ENCODE results near the gene INPP5J. TPM values are rescaled to one million over a fixed set of nuclear protein-coding genes. Genes with fewer than 3 reads are reported as not detected.

The INPP5J gene
- total and polyA plus RNA-seq, 10 of the 15 experiments (the other 5 are each of a cell fraction or from before 2014, with no cell fraction given): 0.18 to 2.8 (median 1.5) TPM; not detected in 1

DNA sequence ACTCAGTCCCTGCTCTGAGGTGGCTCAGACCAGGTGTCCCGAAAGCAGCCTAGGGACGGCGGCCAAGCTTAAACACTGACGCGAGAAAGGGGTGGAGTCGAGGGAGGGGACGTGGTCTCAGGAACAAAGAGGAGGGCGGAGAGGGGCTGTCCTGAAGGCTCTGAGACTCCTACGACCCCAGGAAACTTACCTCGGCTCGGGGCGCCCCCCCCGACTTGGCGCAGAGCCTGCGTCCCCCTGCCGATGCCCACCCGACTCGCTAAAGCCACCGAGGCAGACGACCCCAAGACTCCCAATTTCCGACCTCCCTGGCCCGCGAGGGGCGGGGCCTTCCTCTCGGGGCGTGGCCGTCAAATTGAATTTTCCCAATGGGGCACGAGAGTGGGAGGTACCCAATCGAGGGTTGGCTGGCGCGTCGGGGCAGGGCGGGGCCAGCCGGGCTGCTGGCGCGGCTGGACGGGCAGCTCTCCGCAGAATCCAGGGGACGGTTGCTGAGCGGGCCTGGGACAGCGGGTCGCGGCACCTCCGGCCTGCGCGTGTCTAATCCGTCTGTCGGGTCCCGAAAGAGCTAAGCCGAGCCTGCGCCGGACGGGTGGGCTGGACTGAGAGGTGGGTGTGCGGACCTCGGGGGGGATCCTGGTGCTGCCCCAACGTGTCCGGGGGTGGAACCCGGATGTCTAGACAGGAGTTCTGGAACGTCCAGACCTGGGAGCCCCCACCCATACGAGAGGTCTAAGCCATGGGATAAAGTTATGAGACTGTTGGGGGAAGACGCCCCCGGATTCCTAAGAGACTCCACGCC, 41.7 kb upstream of the INPP5J start, which contains the start of gene SMTN:
SMTN (plus strand) TSS at position 471 of the 802 bp plus-strand sequence. CDS start 1,941 bp downstream, outside the sequence.
- H3K4me1 ChIP-seq (ENCODE audit: control insufficient read depth, insufficient read depth, low read length): peaks cover 28% of the 10 kb centered on the region
- POLR2A ChIA-PET: interaction anchor here (0.6 to 1.3 kb wide), 3 partner anchors 112 to 209 kb away, joined by 3 to 5 read pairs (median 3); partner anchors contain the start of gene TUG1
- BruUV-seq (replicated peaks): no TSS peak
- H3K4me2 ChIP-seq (ENCODE audit: control insufficient read depth, insufficient read depth): peak within 1 kb of the TSS; percentile 98
- peak within 1 kb of the TSS; percentile 80 for H3K4me3 ChIP-seq
- in situ Hi-C loops (cut with MboI): loop anchor here (5.0 kb wide), 1 partner anchor 114 kb away; the partner anchor contains the start of genes MORC2 and TUG1
- ATAC-seq (peak; percentile 74), FAIRE-seq (peak; percentile 91), DNase-seq (ENCODE audit: low read depth, low spot score) (peak; percentile 56)
- no peaks in the 10 kb centered on the region for H3K27me3 ChIP-seq (replicated peaks in 1 of 2; ENCODE audit: control insufficient read depth in 2 of 2, insufficient read depth in 2 of 2, low read length in 1 of 2)
- WGBS (ENCODE audit: insufficient coverage, insufficient replicate concordance, low lambda C conversion rate, missing lambda C conversion rate): under 1% methylated on average over 63 of the region's 63 CpGs
- peaks cover 11% of the 10 kb centered on the region for H3K79me2 ChIP-seq (ENCODE audit: control insufficient read depth, insufficient read depth, low read length)
- H3K9ac ChIP-seq (ENCODE audit: control insufficient read depth, insufficient read depth, low read length): peak within 1 kb of the TSS; percentile 75
- RAD21 ChIA-PET (ENCODE audit: unreplicated experiment): interaction anchor here (0.6 to 1.2 kb wide), 5 partner anchors 26 to 447 kb away, joined by 3 to 6 read pairs (median 4); partner anchors contain the start of genes MORC2, SELENOM and TUG1
- no peaks in the 10 kb centered on the region for H3K9me3 ChIP-seq (replicated peaks; ENCODE audit: control insufficient read depth, insufficient read depth, low read length)
- H3K27ac ChIP-seq (ENCODE audit: control insufficient read depth, insufficient read depth): peak within 1 kb of the TSS; percentile 71
- SMC1A ChIA-PET (ENCODE audit: uncharacterized antibody, unreplicated experiment): interaction anchor here (1.1 to 1.4 kb wide), 2 partner anchors 107 to 112 kb away, joined by 3 to 4 read pairs; partner anchors contain the start of genes MORC2 and TUG1
- CTCF ChIA-PET: interaction anchor here (0.6 to 7.9 kb wide), 5 partner anchors 17 to 318 kb away, joined by 3 to 59 read pairs (median 4); no protein-coding TSS in a partner anchor
- intact Hi-C loops (cut with micrococcal nuclease; ENCODE audit: unreplicated experiment): loop anchor here (5.0 to 10.0 kb wide), 4 partner anchors 109 to 446 kb away; partner anchors contain the start of genes PIK3IP1 and SLC35E4
- no peaks in the 10 kb centered on the region for H3K36me3 ChIP-seq (ENCODE audit: control insufficient read depth in 2 of 2, insufficient read depth in 2 of 2, low read length in 1 of 2)
- H2AFZ ChIP-seq (ENCODE audit: control insufficient read depth, low read depth, low read length): peak within 1 kb of the TSS; percentile 95
- no peaks in the 10 kb centered on the region for H4K20me1 ChIP-seq (ENCODE audit: control insufficient read depth, insufficient read depth)
- TF ChIP-seq NRF1 (conservative IDR thresholded peaks at IDR 0.05; ENCODE audit: low read depth, low read length): no peak
- TF ChIP-seq IRF4 (IDR thresholded peaks at IDR 0.05; ENCODE audit: low read depth, low read length): no peak
- no peak for TF ChIP-seq PAX5 (IDR thresholded peaks at IDR 0.05; ENCODE audit: borderline replicate concordance, low read depth, low read length)
- no peak for TF ChIP-seq CBX5 (IDR thresholded peaks at IDR 0.05; ENCODE audit: low read depth)
- no peak for TF ChIP-seq ZBED1 (IDR thresholded peaks at IDR 0.05; ENCODE audit: borderline replicate concordance)
- TF ChIP-seq, protein P1, sequence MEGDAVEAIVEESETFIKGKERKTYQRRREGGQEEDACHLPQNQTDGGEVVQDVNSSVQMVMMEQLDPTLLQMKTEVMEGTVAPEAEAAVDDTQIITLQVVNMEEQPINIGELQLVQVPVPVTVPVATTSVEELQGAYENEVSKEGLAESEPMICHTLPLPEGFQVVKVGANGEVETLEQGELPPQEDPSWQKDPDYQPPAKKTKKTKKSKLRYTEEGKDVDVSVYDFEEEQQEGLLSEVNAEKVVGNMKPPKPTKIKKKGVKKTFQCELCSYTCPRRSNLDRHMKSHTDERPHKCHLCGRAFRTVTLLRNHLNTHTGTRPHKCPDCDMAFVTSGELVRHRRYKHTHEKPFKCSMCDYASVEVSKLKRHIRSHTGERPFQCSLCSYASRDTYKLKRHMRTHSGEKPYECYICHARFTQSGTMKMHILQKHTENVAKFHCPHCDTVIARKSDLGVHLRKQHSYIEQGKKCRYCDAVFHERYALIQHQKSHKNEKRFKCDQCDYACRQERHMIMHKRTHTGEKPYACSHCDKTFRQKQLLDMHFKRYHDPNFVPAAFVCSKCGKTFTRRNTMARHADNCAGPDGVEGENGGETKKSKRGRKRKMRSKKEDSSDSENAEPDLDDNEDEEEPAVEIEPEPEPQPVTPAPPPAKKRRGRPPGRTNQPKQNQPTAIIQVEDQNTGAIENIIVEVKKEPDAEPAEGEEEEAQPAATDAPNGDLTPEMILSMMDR (IDR thresholded peaks at IDR 0.05 in 2 of 3, conservative IDR thresholded peaks at IDR 0.05 in 1 of 3; ENCODE audit: control insufficient read depth in 2 of 3, extremely low read depth in 1 of 3, insufficient read depth in 1 of 3, low read depth in 3 of 3, low read length in 3 of 3): no peak
- TF ChIP-seq, protein P2, sequence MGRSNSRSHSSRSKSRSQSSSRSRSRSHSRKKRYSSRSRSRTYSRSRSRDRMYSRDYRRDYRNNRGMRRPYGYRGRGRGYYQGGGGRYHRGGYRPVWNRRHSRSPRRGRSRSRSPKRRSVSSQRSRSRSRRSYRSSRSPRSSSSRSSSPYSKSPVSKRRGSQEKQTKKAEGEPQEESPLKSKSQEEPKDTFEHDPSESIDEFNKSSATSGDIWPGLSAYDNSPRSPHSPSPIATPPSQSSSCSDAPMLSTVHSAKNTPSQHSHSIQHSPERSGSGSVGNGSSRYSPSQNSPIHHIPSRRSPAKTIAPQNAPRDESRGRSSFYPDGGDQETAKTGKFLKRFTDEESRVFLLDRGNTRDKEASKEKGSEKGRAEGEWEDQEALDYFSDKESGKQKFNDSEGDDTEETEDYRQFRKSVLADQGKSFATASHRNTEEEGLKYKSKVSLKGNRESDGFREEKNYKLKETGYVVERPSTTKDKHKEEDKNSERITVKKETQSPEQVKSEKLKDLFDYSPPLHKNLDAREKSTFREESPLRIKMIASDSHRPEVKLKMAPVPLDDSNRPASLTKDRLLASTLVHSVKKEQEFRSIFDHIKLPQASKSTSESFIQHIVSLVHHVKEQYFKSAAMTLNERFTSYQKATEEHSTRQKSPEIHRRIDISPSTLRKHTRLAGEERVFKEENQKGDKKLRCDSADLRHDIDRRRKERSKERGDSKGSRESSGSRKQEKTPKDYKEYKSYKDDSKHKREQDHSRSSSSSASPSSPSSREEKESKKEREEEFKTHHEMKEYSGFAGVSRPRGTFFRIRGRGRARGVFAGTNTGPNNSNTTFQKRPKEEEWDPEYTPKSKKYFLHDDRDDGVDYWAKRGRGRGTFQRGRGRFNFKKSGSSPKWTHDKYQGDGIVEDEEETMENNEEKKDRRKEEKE (IDR thresholded peaks at IDR 0.05): no peak
- no peak for TF ChIP-seq JUNB (IDR thresholded peaks at IDR 0.05)
- TF ChIP-seq CREM (IDR thresholded peaks at IDR 0.05; ENCODE audit: low read depth): no peak
- TF ChIP-seq RFX5 (IDR thresholded peaks at IDR 0.05; ENCODE audit: low read depth, low read length): 0 out of 2 replicates have a peak, but pooled peaks have one; percentile 11
- peak; percentile 91 for TF ChIP-seq POLR2A (IDR thresholded peaks at IDR 0.05; ENCODE audit: low read depth, low read length)
- TF ChIP-seq SPI1 (IDR thresholded peaks at IDR 0.05; ENCODE audit: borderline replicate concordance, insufficient read depth, low read depth, low read length): no peak; the same call in 1 of the 2 replicates
- TF ChIP-seq, protein P3, sequence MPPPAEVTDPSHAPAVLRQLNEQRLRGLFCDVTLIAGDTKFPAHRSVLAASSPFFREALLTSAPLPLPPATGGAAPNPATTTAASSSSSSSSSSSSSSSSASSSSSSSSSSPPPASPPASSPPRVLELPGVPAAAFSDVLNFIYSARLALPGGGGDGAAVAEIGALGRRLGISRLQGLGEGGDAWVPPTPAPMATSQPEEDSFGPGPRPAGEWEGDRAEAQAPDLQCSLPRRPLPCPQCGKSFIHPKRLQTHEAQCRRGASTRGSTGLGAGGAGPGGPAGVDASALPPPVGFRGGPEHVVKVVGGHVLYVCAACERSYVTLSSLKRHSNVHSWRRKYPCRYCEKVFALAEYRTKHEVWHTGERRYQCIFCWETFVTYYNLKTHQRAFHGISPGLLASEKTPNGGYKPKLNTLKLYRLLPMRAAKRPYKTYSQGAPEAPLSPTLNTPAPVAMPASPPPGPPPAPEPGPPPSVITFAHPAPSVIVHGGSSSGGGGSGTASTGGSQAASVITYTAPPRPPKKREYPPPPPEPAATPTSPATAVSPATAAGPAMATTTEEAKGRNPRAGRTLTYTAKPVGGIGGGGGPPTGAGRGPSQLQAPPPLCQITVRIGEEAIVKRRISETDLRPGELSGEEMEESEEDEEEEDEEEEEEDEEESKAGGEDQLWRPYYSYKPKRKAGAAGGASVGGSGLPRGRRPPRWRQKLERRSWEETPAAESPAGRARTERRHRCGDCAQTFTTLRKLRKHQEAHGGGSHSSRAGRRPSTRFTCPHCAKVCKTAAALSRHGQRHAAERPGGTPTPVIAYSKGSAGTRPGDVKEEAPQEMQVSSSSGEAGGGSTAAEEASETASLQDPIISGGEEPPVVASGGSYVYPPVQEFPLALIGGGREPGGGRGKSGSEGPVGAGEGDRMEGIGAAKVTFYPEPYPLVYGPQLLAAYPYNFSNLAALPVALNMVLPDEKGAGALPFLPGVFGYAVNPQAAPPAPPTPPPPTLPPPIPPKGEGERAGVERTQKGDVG (CRISPR knock-in tag; IDR thresholded peaks at IDR 0.05): no peak
- TF ChIP-seq, protein P4, sequence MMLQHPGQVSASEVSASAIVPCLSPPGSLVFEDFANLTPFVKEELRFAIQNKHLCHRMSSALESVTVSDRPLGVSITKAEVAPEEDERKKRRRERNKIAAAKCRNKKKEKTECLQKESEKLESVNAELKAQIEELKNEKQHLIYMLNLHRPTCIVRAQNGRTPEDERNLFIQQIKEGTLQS (IDR thresholded peaks at IDR 0.05; ENCODE audit: borderline replicate concordance, extremely low read depth, low read depth, low read length): no peak

All from GM12878 (cell line).